DOHH2 (cell line): ENCODE results near the gene C3orf38.
"Not testable (repeated sequence)": the region's sequence is repeated elsewhere in the genome, so short reads cannot be mapped to it uniquely, and the experiment has no call there.

Source experiments
- H3F3A ChIP-seq: fragments of 200-600 bp; sonication (generic), shearing (Covaris generic); 2 replicates; pipeline ENCODE4 v1.6.0; 2016; ENCODE audit warnings: antibody characterized with exemption, mild to moderate bottlenecking; ENCODE audit not compliant: control insufficient read depth, insufficient read depth
- H3K27ac ChIP-seq: fragments of 200-600 bp; sonication (generic); 2 replicates; pipeline ENCODE4 v1.5.1; 2014; ENCODE audit warnings: low read depth, mild to moderate bottlenecking, low read length, moderate library complexity
- H3K27me3 ChIP-seq: fragments of 200-600 bp; sonication (generic); 2 replicates; pipeline ENCODE4 v1.6.1; 2014; ENCODE audit warnings: mild to moderate bottlenecking, low read length, mixed read lengths; ENCODE audit not compliant: control insufficient read depth
- H3K36me3 ChIP-seq: fragments of 200-600 bp; sonication (generic); 2 replicates; pipeline ENCODE4 v1.6.1; 2014; ENCODE audit warnings: mild to moderate bottlenecking, low read length, moderate library complexity, mixed read lengths; ENCODE audit not compliant: control insufficient read depth
- H3K4me1 ChIP-seq: fragments of 200-600 bp; sonication (generic); 2 replicates; pipeline ENCODE4 v1.6.1; 2014; ENCODE audit warnings: mild to moderate bottlenecking, low read length, mixed read lengths; ENCODE audit not compliant: control insufficient read depth
- H3K4me2 ChIP-seq: fragments of 200-600 bp; sonication (generic); 2 replicates; pipeline ENCODE4 v1.6.0; 2014; ENCODE audit warnings: mild to moderate bottlenecking, low read length, moderate library complexity
- H3K4me3 ChIP-seq: fragments of 200-600 bp; sonication (generic); 2 replicates; pipeline ENCODE4 v1.5.1; 2014; ENCODE audit warnings: mild to moderate bottlenecking, low read length, mixed read lengths
- H3K79me2 ChIP-seq: fragments of 200-600 bp; sonication (generic); 2 replicates; pipeline ENCODE4 v1.6.1; 2014; ENCODE audit warnings: mild to moderate bottlenecking, low read length, mixed read lengths; ENCODE audit not compliant: control insufficient read depth
- H3K9me2 ChIP-seq: fragments of 200-600 bp; sonication (generic); replicated peaks from 2 replicates; pipeline ENCODE4 v1.6.1; 2014; ENCODE audit warnings: mild to moderate bottlenecking, low read length, mixed read lengths; ENCODE audit not compliant: control insufficient read depth
- H3K9me3 ChIP-seq: fragments of 200-600 bp; sonication (generic); 2 replicates; pipeline ENCODE4 v1.6.1; 2014; ENCODE audit warnings: antibody characterized with exemption, low read length, mixed read lengths; ENCODE audit not compliant: control insufficient read depth, insufficient read depth
- H4K20me1 ChIP-seq: fragments of 200-600 bp; sonication (generic); 2 replicates; pipeline ENCODE4 v1.6.0; 2014; ENCODE audit warnings: low read depth, mild to moderate bottlenecking, antibody characterized with exemption, low read length, moderate library complexity; ENCODE audit not compliant: control insufficient read depth, insufficient read depth
- CTCF ChIP-seq: fragments of 200-600 bp; sonication (generic); IDR thresholded peaks from one replicate; pipeline ENCODE4 v1.5.1; 2014; ENCODE audit warnings: antibody characterized with exemption, mild to moderate bottlenecking, low read depth, low read length; ENCODE audit not compliant: poor library complexity, severe bottlenecking
- EZH2phosphoT487 ChIP-seq: fragments of 200-600 bp; sonication (generic); IDR thresholded peaks from 2 replicates; pipeline ENCODE4 v1.6.1; 2017; ENCODE audit warnings: borderline replicate concordance, mild to moderate bottlenecking, antibody characterized with exemption, low read length, moderate library complexity, mixed read lengths

The C3orf38 gene

DNA sequence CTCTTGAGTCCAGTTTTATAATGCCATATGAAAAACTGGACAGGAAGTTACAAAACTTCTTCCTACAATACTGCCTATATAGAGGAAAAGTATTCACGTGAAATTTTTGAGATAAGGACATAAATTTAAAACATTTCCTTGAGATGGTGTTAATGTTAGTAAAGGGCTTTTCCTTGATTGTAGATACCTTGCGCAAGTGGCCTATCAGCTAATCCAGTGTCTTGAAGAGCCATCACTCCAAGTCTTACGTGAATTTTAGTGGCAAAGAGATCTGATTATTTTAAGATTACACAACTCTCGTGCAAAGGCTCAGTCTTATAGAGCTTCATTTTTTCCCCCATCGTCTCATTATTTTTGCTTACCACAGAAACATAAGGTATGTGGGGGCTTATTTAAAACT lies 18.4 kb downstream of the C3orf38 start:
- H3K4me2 ChIP-seq = no peak overlapping the region
- H3F3A ChIP-seq = no peaks in the 10 kb centered on the region
- no peaks in the 10 kb centered on the region for H4K20me1 ChIP-seq
- peaks cover 4% of the 10 kb centered on the region; the same call in 1 of the 2 replicates for H3K79me2 ChIP-seq
- H3K27me3 ChIP-seq = no peaks in the 10 kb centered on the region
- no peaks in the 10 kb centered on the region for H3K4me1 ChIP-seq
- H3K9me3 ChIP-seq = no peaks in the 10 kb centered on the region
- TF ChIP-seq EZH2phosphoT487 (no peak), CTCF (no peak)
- no peak overlapping the region for H3K4me3 ChIP-seq
- no peaks in the 10 kb centered on the region for H3K9me2 ChIP-seq
- no peaks in the 10 kb centered on the region; the same call in 1 of the 2 replicates for H3K36me3 ChIP-seq
- no peak overlapping the region for H3K27ac ChIP-seq

- Histone ChIP-seq H4K20me1 (no peaks in the 10 kb centered on the region), H3F3A (no peaks in the 10 kb centered on the region), H3K4me2 (no peak overlapping the region), H3K4me1 (no peaks in the 10 kb centered on the region), H3K9me2 (no peaks in the 10 kb centered on the region), H3K4me3 (no peak overlapping the region), H3K36me3 (no peaks in the 10 kb centered on the region), H3K79me2 (no peaks in the 10 kb centered on the region), H3K27me3 (no peaks in the 10 kb centered on the region), H3K9me3 (no peaks in the 10 kb centered on the region), H3K27ac (no peak overlapping the region)
- no peak for TF ChIP-seq EZH2phosphoT487
- TF ChIP-seq CTCF = peak; percentile 64
Observed at GRCh38 chr3:88180398-88180999, 30.7 kb downstream of the C3orf38 start.

GRCh38 chr3:88182165-88182918 lies 32.6 kb downstream of the C3orf38 start:
- H3K27me3 ChIP-seq, H3K36me3 ChIP-seq, H3K9me2 ChIP-seq, H4K20me1 ChIP-seq, H3K9me3 ChIP-seq, H3F3A ChIP-seq, H3K4me2 ChIP-seq, H3K4me3 ChIP-seq, H3K27ac ChIP-seq, H3K79me2 ChIP-seq, H3K4me1 ChIP-seq: not testable (repeated sequence)

- Histone ChIP-seq H3K79me2 (no peaks in the 10 kb centered on the region), H3K27ac (no peak overlapping the region), H3K4me2 (no peak overlapping the region), H3K4me1 (no peaks in the 10 kb centered on the region), H3K9me2 (no peaks in the 10 kb centered on the region), H3K27me3 (no peaks in the 10 kb centered on the region), H3K4me3 (no peak overlapping the region), H3K36me3 (no peaks in the 10 kb centered on the region), H3F3A (no peaks in the 10 kb centered on the region), H3K9me3 (no peaks in the 10 kb centered on the region), H4K20me1 (no peaks in the 10 kb centered on the region)
- TF ChIP-seq EZH2phosphoT487 (no peak), CTCF (no peak)
Observed at GRCh38 chr3:88188436-88188835, 38.7 kb downstream of the C3orf38 start.
